ENCODE data around the gene ANKMY1. TPM values are rescaled to one million over a fixed set of nuclear protein-coding genes. Genes with fewer than 3 reads are reported as not detected.

Gene ANKMY1
- total RNA-seq, 1 donor from 2014 or later: 13.0 TPM

DNA sequence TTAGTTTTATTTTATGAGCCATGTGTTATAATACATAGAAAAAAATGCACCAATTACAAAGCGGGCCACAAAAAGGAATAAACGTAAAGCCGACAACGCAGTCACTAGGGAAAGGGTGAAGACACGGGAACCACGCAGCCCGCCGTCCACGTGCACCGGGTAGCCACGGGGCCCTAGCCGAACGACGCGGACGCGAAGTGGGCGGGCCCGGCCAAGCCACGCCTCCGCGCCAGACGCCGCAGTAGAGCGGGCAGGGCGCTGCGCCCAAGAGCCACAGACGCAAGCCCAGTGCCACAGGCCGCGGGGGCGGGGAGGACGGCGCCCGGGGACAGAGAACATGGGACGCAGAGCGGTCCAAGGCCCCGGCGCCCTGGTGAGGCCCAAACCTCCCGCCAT lies 2.3 kb upstream of the ANKMY1 start, which contains the start of gene DUSP28:
DUSP28 (plus strand) TSS at position 274 of the 396 bp plus-strand sequence. CDS start 328 bp downstream, outside the sequence.
- H3K36me3 Mint-ChIP-seq (ENCODE audit: low read depth): no peaks in the 10 kb centered on the region

DNA sequence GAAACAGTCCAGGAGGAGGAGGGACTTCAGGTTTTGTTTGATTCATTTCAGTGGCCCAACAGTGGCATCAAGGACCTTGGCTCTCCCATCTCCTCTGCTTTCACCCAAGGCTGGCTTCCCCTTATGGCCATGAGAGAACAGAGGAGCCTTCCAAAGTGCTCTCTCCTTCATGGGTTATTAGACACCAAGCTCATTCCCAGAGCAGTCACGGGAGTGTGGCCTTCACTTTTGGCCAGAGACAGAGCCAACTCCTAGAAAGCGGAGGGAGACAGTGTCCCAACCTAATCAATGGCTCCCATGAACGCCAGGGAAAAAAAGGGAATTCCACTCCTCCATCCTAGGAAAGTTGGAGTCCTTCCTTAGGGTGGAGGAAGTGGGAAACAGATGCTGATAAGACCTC lies 1.5 kb upstream of the ANKMY1 start:
- peak overlapping the region; percentile 83 for H3K4me3 Mint-ChIP-seq
- H3K27ac Mint-ChIP-seq (ENCODE audit: unreplicated experiment): no peak overlapping the region
- no peak for DNase-seq (ENCODE audit: low read depth, low spot score)
- no peaks in the 10 kb centered on the region for H3K9me3 Mint-ChIP-seq
- H3K27me3 Mint-ChIP-seq (ENCODE audit: low read depth): no peaks in the 10 kb centered on the region
- TF ChIP-seq, protein P1, sequence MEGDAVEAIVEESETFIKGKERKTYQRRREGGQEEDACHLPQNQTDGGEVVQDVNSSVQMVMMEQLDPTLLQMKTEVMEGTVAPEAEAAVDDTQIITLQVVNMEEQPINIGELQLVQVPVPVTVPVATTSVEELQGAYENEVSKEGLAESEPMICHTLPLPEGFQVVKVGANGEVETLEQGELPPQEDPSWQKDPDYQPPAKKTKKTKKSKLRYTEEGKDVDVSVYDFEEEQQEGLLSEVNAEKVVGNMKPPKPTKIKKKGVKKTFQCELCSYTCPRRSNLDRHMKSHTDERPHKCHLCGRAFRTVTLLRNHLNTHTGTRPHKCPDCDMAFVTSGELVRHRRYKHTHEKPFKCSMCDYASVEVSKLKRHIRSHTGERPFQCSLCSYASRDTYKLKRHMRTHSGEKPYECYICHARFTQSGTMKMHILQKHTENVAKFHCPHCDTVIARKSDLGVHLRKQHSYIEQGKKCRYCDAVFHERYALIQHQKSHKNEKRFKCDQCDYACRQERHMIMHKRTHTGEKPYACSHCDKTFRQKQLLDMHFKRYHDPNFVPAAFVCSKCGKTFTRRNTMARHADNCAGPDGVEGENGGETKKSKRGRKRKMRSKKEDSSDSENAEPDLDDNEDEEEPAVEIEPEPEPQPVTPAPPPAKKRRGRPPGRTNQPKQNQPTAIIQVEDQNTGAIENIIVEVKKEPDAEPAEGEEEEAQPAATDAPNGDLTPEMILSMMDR (conservative IDR thresholded peaks at IDR 0.05): no peak
- peaks cover 32% of the 10 kb centered on the region for H3K4me1 Mint-ChIP-seq
- no peaks in the 10 kb centered on the region for H3K36me3 Mint-ChIP-seq (ENCODE audit: low read depth)

More for the DNA sequence above, 2.3 kb upstream of the ANKMY1 start, which contains the start of gene DUSP28:
- DNase-seq (ENCODE audit: low read depth, low spot score): peak; percentile 69
- H3K4me3 Mint-ChIP-seq: peak within 1 kb of the TSS; percentile 95
- TF ChIP-seq, protein P1 (conservative IDR thresholded peaks at IDR 0.05): no peak
- no peaks in the 10 kb centered on the region for H3K9me3 Mint-ChIP-seq
- H3K4me1 Mint-ChIP-seq: peaks cover 40% of the 10 kb centered on the region
- no peaks in the 10 kb centered on the region for H3K27me3 Mint-ChIP-seq (ENCODE audit: low read depth)
- peak within 1 kb of the TSS; percentile 44 for H3K27ac Mint-ChIP-seq (ENCODE audit: unreplicated experiment)

DNA sequence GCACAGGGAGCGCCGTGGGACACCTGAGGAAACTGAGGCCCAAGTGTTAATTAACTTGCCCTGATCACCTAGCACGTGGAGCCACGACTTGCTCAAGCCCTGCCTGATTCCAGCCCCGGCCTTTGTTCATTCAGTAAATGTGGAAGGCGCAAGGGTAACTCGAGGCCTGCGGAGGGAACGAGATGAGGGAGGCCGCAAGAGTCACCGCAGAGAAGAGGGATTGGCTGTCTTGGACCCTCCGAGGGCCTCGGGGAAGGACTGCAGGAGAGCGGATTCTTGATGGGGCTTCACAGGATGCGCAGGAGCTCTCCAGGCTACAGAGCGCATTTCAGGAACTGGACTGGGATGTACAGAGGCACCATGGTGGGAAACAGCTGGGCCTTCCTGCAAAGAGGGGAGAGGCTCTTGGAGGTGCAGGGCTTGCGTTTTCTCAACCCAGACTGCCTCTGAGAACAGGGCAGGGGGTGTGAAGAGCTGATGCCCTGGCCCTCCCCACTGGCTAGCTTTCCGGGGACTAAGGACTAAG lies 511 bp upstream of the ANKMY1 start:
- H3K4me1 Mint-ChIP-seq: peaks cover 32% of the 10 kb centered on the region
- H3K27me3 Mint-ChIP-seq (ENCODE audit: low read depth): no peaks in the 10 kb centered on the region
- no peaks in the 10 kb centered on the region for H3K9me3 Mint-ChIP-seq
- TF ChIP-seq, protein P1 (conservative IDR thresholded peaks at IDR 0.05): no peak
- peak overlapping the region; percentile 83 for H3K4me3 Mint-ChIP-seq
- DNase-seq (ENCODE audit: low read depth, low spot score): no peak
- H3K27ac Mint-ChIP-seq (ENCODE audit: unreplicated experiment): no peak overlapping the region
- no peaks in the 10 kb centered on the region for H3K36me3 Mint-ChIP-seq (ENCODE audit: low read depth)

DNA sequence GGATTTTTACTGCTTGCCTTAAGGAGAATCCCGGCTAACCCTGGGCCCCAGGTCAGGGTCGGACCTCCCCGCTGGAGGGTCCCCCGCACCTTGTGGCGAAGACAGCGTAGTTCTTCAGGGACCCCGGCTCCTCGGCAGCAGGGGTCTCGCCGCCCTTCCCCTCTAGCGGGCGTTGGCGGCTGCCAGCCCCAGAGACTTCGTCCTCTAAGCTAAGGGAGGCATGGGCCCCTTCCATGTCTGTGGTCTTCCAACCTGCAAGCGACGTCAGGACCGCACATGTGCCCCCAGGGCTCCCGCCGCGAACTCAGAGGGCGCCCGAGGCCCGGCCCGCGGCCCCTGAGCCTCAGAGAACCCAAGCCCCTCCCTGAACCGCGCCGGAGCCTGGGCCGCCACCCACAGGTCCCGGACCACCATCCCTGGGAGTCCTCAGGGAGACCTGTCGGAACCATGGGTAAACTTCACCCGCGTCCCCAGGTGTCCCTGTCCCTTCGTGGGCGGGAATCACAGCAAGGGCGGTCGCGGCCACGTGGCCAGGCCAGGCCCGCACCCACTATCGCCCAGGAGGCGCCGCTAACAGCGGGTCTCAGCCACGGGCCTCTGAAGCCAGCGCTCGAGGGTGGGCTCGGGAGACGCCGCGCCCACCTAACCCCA lies 562 bp downstream of the ANKMY1 start:
- peaks cover 32% of the 10 kb centered on the region for H3K4me1 Mint-ChIP-seq
- H3K9me3 Mint-ChIP-seq: no peaks in the 10 kb centered on the region
- H3K27ac Mint-ChIP-seq (ENCODE audit: unreplicated experiment): no peak overlapping the region
- DNase-seq (ENCODE audit: low read depth, low spot score): no peak
- no peaks in the 10 kb centered on the region for H3K27me3 Mint-ChIP-seq (ENCODE audit: low read depth)
- H3K36me3 Mint-ChIP-seq (ENCODE audit: low read depth): peaks cover 3% of the 10 kb centered on the region
- TF ChIP-seq, protein P1 (conservative IDR thresholded peaks at IDR 0.05): no peak
- H3K4me3 Mint-ChIP-seq: peak overlapping the region; percentile 70

DNA sequence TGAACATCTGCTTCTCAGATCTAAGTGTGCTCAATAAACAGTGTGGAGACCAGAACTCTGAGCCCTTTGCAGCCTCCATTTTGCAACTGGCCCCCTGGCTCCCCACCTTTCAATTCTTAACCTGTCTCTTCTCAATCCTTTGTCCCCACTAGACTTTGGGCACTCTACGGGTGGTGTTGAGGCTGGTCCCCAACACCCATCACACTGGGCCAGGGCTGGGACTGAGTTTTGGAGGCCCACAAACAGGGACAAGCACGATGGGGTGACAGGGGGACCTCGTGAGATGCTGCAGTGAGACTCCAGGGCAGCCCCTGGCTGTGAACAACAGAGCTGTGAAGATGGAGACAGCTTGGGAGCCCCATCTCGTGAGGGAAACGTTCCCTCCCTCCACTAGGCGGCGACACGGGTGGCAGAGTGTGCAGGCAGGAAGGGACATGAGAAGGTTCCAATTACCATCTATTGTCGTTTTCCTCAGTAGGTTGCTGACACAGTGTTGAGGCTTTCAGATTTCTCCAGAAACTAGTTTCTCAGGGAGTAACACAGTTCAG lies 1.2 kb downstream of the ANKMY1 start:
- Mint-ChIP-seq H3K36me3 (ENCODE audit: low read depth) (peaks cover 9% of the 10 kb centered on the region), H3K27ac (ENCODE audit: unreplicated experiment) (no peak overlapping the region), H3K4me1 (peaks cover 29% of the 10 kb centered on the region), H3K4me3 (peak overlapping the region; percentile 70), H3K27me3 (ENCODE audit: low read depth) (no peaks in the 10 kb centered on the region), H3K9me3 (peaks cover 2% of the 10 kb centered on the region)
- DNase-seq (ENCODE audit: low read depth, low spot score): no peak
- TF ChIP-seq, protein P1 (conservative IDR thresholded peaks at IDR 0.05): peak; percentile 57

Data from neural crest cell (in vitro differentiated cells).